Measurements from ENCODE around the gene ARSG. TPM values are rescaled to one million over a fixed set of nuclear protein-coding genes. Genes with fewer than 3 reads are reported as not detected.

ARSG gene
- total RNA-seq, 2 experiments from 2014 or later: 11.7 to 13.8 TPM

GRCh38 chr17:68385490-68386215 lies 94.4 kb downstream of the ARSG start:
- Mint-ChIP-seq H3K27ac (no peak overlapping the region), H3K4me1 (peaks cover 29% of the 10 kb centered on the region), H3K9me3 (no peaks in the 10 kb centered on the region), H3K4me3 (no peak overlapping the region), H3K27me3 (no peaks in the 10 kb centered on the region), H3K36me3 (ENCODE audit: low read depth) (no peaks in the 10 kb centered on the region)
- CTCF ChIA-PET: interaction anchor here (0.5 to 1.5 kb wide), 2 partner anchors 13 to 222 kb away, joined by 3 to 5 read pairs; no protein-coding TSS in a partner anchor
- POLR2A ChIA-PET: no interaction called here
- no peak for DNase-seq

DNA sequence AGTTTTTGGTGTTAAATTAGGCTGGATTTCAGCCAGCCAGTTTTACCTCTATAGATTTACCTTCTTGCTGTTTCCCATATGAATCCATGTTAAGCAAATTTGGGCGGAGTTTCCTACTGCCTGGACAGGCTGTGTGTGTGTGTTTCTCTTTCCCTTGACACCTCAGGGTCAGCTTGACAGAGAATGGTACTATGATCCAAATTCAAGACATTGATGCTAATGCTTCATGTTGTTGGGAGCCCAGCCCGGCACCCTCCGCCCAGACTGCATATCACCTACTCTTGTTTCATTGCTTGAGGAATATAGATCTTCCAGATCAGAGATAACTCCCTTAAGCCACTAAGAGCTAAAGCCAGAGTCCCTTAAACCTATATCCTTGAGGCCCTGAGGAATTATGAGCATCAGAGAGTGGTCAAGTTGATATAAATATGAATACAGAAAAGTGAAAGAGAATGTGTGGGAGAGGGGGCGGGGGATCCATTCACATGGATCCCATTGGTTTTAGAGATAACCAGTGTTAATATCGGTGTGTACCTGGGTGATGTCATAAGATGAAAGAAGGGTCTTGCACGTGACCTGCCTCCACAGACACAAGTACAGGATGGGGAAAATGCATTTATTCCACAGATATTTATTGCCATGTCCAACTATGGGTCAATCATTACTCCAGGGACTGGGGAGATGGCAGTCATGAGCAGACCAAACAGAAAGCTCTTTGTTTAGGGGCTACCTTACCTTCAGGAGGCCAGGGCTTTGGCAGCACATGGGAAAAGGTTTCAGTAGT lies 96.3 kb downstream of the ARSG start:
- CTCF ChIA-PET: interaction anchor here (0.9 to 1.4 kb wide), 4 partner anchors 9 to 30 kb away, joined by 3 to 5 read pairs (median 3); no protein-coding TSS in a partner anchor
- DNase-seq: no peak
- no peaks in the 10 kb centered on the region for H3K36me3 Mint-ChIP-seq (ENCODE audit: low read depth)

GRCh38 chr17:68389041-68389440 lies 97.7 kb downstream of the ARSG start:
- Mint-ChIP-seq H3K4me1 (peaks cover 9% of the 10 kb centered on the region), H3K27ac (no peak overlapping the region), H3K9me3 (no peaks in the 10 kb centered on the region), H3K4me3 (no peak overlapping the region), H3K27me3 (no peaks in the 10 kb centered on the region), H3K36me3 (ENCODE audit: low read depth) (no peaks in the 10 kb centered on the region)
- ChIA-PET POLR2A (no interaction called here), CTCF (interaction anchor here (0.6 to 1.2 kb wide), 4 partner anchors 10 to 121 kb away, joined by 3 to 4 read pairs (median 3); no protein-coding TSS in a partner anchor)
- no peak for DNase-seq

More for the DNA sequence above, 96.3 kb downstream of the ARSG start:
- Mint-ChIP-seq H3K4me3 (no peak overlapping the region), H3K4me1 (peaks cover 23% of the 10 kb centered on the region), H3K27ac (no peak overlapping the region), H3K27me3 (no peaks in the 10 kb centered on the region), H3K9me3 (no peaks in the 10 kb centered on the region)
- POLR2A ChIA-PET: interaction anchor here (0.6 kb wide), 1 partner anchor 102 kb away, joined by 4 read pairs; no protein-coding TSS in a partner anchor

- peaks cover 8% of the 10 kb centered on the region for H3K9me3 Mint-ChIP-seq
- peaks cover 9% of the 10 kb centered on the region for H3K36me3 Mint-ChIP-seq (ENCODE audit: low read depth)
- DNase-seq: no peak
- peaks cover 3% of the 10 kb centered on the region for H3K4me1 Mint-ChIP-seq
- no peak overlapping the region for H3K27ac Mint-ChIP-seq
- ChIA-PET CTCF (interaction anchor here (0.6 to 1.2 kb wide), 3 partner anchors 11 to 13 kb away, joined by 3 to 4 read pairs (median 3); no protein-coding TSS in a partner anchor), POLR2A (no interaction called here)
- H3K4me3 Mint-ChIP-seq: no peak overlapping the region
- H3K27me3 Mint-ChIP-seq: no peaks in the 10 kb centered on the region
These were observed 99.7 kb downstream of the ARSG start for GRCh38 chr17:68390888-68391545.

DNA sequence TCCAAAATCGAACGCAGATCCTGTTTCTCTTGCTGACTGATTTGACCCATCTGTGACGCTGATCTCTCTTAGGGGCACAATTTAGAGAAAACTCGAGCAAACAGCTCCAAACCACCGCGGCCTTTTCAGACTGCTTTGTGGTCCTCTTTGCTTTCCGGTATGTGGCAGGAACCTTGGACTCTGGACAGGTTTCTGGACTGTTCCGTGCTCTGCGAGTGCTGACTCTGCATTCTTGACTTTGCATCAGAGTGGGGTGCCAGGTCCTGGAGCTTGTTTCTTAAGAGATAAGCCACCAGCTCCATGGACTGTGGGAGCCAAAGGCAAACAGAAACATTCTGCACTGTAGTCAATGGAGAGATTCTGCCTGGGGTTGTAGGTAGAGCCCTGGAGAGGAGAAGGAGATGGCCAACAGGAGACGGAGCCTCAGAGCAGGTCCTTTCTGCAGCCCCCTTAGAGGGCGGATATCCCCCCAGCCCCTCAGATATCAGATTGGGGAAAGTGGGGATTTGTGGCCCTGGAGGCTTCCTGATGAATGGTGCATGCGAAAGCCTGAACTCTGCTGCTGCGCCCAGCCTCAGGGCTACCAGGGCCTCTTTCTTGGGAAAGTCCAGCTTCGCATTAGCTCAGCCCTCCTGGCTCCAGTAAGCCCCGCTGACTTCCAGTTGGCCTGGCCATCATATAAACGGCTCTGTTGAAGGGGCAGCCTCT lies 100.4 kb downstream of the ARSG start:
- POLR2A ChIA-PET: no interaction called here
- no peaks in the 10 kb centered on the region for H3K27me3 Mint-ChIP-seq

DNA sequence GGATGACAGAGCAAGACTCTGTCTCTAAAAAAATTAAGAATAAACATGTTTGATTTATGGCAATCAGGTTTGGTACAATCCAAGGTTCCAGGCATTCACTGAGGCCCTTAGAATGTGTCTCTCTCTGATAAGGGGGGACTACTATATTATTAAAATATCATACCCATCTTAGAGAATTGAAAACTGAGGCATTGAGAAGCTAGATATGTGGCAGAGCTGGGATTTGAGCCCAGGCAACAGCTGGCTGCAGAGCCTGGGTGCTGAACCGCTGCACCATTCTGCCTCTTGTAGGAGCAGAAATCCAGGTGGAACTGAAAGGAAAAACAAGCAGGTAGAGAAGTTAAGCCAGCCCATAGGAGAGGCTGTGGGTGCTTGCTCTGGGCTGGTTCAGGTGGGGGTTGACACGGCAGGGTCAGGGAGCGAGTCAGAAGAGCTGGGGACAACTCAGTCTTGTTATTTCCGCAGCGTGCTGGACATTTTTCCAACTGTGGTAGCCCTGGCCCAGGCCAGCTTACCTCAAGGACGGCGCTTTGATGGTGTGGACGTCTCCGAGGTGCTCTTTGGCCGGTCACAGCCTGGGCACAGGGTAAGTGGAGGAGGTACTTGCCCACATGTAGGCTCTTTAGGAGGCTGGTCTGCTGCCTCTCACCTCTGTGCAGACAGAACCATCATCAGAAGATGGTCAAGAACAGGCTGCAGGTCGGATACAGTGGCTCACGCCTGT lies 103.5 kb downstream of the ARSG start:
- Mint-ChIP-seq H3K27me3 (no peaks in the 10 kb centered on the region), H3K36me3 (ENCODE audit: low read depth) (peaks cover 9% of the 10 kb centered on the region), H3K27ac (no peak overlapping the region), H3K4me1 (peaks cover 28% of the 10 kb centered on the region), H3K9me3 (peaks cover 8% of the 10 kb centered on the region), H3K4me3 (no peak overlapping the region)
- DNase-seq: no peak
- ChIA-PET CTCF (interaction anchor here (0.6 kb wide), 1 partner anchor 512 kb away, joined by 5 read pairs; no protein-coding TSS in a partner anchor), POLR2A (no interaction called here)

More for the DNA sequence above, 100.4 kb downstream of the ARSG start:
- Mint-ChIP-seq H3K36me3 (ENCODE audit: low read depth) (peaks cover 9% of the 10 kb centered on the region), H3K9me3 (peaks cover 8% of the 10 kb centered on the region), H3K27ac (no peak overlapping the region), H3K4me3 (no peak overlapping the region), H3K4me1 (peaks cover 8% of the 10 kb centered on the region)
- no peak for DNase-seq
- CTCF ChIA-PET: interaction anchor here (1.2 kb wide), 1 partner anchor 14 kb away, joined by 3 read pairs; no protein-coding TSS in a partner anchor

DNA sequence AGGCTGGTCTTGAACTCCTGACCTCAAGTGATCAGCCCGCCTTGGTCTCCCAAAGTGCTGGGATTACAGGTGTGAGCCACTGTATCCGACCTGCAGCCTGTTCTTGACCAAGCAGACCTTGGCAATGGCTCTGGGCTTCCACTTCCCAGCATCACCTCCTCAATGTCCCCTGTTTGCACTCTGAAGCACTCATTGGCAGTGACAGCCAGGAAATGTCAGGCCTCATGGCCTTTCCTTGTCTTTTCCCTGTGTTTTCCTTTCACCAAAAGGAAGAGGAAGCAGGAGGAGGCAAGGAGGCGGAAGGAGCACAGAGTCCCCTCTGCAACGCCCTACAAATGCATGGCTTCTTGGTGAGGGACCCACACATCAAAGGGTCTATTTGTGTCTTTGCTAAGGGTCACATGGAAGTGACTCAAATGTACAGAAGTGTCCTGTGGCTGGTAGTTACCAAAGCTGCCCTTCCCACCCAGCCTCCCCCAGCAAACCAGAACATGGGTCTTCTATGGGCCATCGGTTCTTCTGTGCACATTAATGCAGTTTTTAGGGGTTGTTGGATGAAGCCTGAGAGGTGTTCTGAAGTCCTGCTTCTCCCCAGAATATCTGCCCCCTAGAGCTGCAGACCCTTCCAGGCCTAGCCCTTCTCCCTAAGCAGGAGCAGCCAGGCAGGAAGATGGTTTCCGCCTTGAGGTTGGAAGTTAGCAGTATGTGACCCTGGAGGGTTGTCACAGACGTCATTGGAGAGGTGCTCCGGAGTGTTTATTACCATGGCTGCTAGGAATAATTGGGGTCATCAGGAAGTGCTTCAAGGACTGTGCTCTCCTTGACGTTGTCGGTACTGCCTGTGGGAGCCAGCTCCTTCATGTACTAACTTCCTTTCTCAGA lies 105.2 kb downstream of the ARSG start:
- peak overlapping the region; percentile 72 for H3K27ac Mint-ChIP-seq
- POLR2A ChIA-PET: no interaction called here

GRCh38 chr17:68397108-68397536 lies 105.8 kb downstream of the ARSG start:
- peak overlapping the region; percentile 72 for H3K27ac Mint-ChIP-seq
- no peak overlapping the region for H3K4me3 Mint-ChIP-seq
- no peaks in the 10 kb centered on the region for H3K27me3 Mint-ChIP-seq
- POLR2A ChIA-PET: no interaction called here
- H3K9me3 Mint-ChIP-seq: peaks cover 8% of the 10 kb centered on the region
- H3K36me3 Mint-ChIP-seq (ENCODE audit: low read depth): peaks cover 13% of the 10 kb centered on the region
- CTCF ChIA-PET: interaction anchor here (1.1 to 1.8 kb wide), 3 partner anchors 9 to 135 kb away, joined by 3 to 4 read pairs (median 4); no protein-coding TSS in a partner anchor
- no peak for DNase-seq
- peaks cover 41% of the 10 kb centered on the region for H3K4me1 Mint-ChIP-seq

More for the DNA sequence above, 105.2 kb downstream of the ARSG start:
- no peaks in the 10 kb centered on the region for H3K27me3 Mint-ChIP-seq
- no peak overlapping the region for H3K4me3 Mint-ChIP-seq
- H3K36me3 Mint-ChIP-seq (ENCODE audit: low read depth): peaks cover 9% of the 10 kb centered on the region
- CTCF ChIA-PET: interaction anchor here (1.1 to 1.8 kb wide), 3 partner anchors 8 to 134 kb away, joined by 3 to 4 read pairs (median 4); no protein-coding TSS in a partner anchor
- H3K9me3 Mint-ChIP-seq: peaks cover 8% of the 10 kb centered on the region
- peaks cover 41% of the 10 kb centered on the region for H3K4me1 Mint-ChIP-seq
- DNase-seq: no peak

DNA sequence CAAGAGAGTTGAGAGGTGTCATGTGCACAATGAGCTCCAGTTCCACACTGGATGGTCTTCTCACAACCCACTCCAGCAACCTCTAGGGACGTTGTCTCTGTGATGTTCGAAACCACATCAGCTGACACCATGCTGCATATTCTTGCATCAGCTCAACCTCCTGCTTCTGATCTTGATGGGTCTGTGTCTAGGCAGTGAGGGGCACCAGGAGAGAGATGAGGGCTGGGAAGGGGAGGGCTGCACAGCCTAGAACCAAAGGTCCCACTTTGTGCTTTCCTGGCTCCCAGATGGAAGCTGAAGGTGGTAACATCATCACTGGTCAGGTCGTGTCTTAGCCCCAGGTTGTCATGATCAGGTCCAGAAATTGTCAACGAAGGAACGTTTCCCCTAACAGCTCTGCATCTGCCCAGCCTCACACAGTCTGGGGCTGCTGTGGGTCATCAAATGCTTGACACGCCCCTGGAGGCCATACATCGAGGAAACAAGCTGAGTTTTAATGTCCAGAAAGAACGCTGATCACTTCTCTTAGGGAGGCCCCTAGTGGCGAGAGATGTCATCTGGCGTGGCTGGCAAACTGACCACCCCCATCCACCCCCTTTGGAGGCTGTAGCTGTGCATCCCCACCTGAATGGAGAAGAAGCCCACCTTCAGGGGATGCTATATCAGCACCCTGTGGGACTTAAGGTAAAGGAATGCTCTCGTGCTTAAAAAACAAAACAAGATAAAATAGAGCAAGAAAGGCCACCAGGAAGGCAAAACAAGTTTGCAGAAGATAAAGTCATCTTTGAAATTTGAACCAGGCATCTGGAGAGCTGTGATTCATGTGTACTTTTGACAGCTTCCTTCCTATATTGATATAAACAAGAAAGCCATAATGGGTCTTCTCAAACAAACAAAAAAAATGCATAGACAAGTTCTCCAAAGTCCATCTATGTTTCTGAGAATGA lies 107.7 kb downstream of the ARSG start:
- H3K9me3 Mint-ChIP-seq: peaks cover 8% of the 10 kb centered on the region
- peaks cover 15% of the 10 kb centered on the region for H3K36me3 Mint-ChIP-seq (ENCODE audit: low read depth)
- no peaks in the 10 kb centered on the region for H3K27me3 Mint-ChIP-seq
- H3K27ac Mint-ChIP-seq: peak overlapping the region; percentile 90
- POLR2A ChIA-PET: interaction anchor here (0.6 to 1.4 kb wide), 2 partner anchors 55 to 107 kb away, joined by 3 to 5 read pairs; partner anchors contain the start of gene ARSG
- H3K4me1 Mint-ChIP-seq: peaks cover 41% of the 10 kb centered on the region
- CTCF ChIA-PET: interaction anchor here (0.5 to 4.5 kb wide), 32 partner anchors 8 to 389 kb away, joined by 3 to 25 read pairs (median 4); partner anchors contain the start of genes AMZ2, ARSG, SLC16A6 and WIPI1
- H3K4me3 Mint-ChIP-seq: no peak overlapping the region
- DNase-seq: peak; percentile 38

Data from activated CD4-positive, alpha-beta T cell treated with anti-CD3 and anti-CD28 coated beads, Interleukin-2, amount 10 ng/mL, durations not matched to agents 7 days and 5 days (primary cell).